Activated T-cell treated with anti-CD3 and anti-CD28 coated beads for 4 hours (primary cell): ENCODE data around the gene TRIM64.
"Not testable (repeated sequence)": the region's sequence is repeated elsewhere in the genome, so short reads cannot be mapped to it uniquely, and the experiment has no call there.

ENCODE experiments used
- DNase-seq: peaks from one replicate; pipeline ENCODE4 v3.0.0-alpha.2; 2020

The TRIM64 gene, protein sequence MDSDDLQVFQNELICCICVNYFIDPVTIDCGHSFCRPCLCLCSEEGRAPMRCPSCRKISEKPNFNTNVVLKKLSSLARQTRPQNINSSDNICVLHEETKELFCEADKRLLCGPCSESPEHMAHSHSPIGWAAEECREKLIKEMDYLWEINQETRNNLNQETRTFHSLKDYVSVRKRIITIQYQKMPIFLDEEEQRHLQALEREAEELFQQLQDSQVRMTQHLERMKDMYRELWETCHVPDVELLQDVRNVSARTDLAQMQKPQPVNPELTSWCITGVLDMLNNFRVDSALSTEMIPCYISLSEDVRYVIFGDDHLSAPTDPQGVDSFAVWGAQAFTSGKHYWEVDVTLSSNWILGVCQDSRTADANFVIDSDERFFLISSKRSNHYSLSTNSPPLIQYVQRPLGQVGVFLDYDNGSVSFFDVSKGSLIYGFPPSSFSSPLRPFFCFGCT

GRCh38 chr11:89965737-89966136, at the start of gene TRIM64:
TSS of gene TRIM64 (plus strand) at chr11:89966037. CDS start at chr11:89968504, 2,467 bp downstream.
- not testable (repeated sequence) for DNase-seq

GRCh38 chr11:89922195-89922660, 43.6 kb upstream of the TRIM64 start, which contains the start of gene TRIM49D1:
TSS of gene TRIM49D1 (minus strand) at chr11:89922245. CDS start at chr11:89917710, 4,535 bp downstream.
- no peak for DNase-seq

GRCh38 chr11:89923764-89924163, 42.1 kb upstream of the TRIM64 start, which contains the start of gene TRIM49D2:
TSS of gene TRIM49D2 (plus strand) at chr11:89924064. CDS start at chr11:89926762, 2,698 bp downstream.
- not testable (repeated sequence) for DNase-seq

- DNase-seq = not testable (repeated sequence)
Observed at GRCh38 chr11:89960833-89961232, 5.0 kb upstream of the TRIM64 start.
